GM19025 (cell line): ENCODE measurements around the gene FMO3.

ENCODE experiments used
- ATAC-seq: cut with Tn5 transposase; IDR thresholded peaks from one replicate; pipeline ENCODE4 v1.9.1; 2021; ENCODE audit warnings: mild to moderate bottlenecking, low read depth, moderate library complexity; ENCODE audit not compliant: unreplicated experiment

The FMO3 gene

DNA sequence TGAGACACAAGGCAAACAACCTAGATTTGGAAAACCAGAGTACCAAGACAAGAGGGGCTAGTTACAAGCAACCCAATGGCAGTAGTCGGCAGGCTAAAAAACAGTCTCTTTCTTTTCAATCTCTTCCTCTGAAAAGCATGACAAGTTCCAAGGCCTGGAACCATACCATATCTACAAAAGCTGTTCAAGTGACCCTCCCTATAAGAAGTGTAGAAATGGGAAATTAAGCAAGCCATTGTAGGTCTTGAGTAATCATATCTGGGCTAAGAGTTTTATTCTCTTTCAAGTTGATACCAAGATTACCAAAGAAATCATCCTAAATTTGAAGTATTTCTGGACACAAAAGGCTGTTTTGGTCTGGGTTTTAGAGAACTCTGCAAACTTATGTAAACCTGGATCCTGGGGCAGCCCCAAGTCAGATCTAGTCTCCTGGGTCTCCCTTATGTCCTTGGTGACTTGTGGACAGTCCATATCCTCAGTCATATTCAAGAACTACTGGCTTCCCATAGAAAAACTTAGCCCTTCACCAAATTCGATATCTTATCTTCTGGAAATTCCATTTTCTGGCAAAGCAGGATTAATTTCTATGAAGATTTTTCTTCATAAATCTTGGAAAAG, 24.7 kb downstream of the FMO3 start:
- ATAC-seq, result no peak

DNA sequence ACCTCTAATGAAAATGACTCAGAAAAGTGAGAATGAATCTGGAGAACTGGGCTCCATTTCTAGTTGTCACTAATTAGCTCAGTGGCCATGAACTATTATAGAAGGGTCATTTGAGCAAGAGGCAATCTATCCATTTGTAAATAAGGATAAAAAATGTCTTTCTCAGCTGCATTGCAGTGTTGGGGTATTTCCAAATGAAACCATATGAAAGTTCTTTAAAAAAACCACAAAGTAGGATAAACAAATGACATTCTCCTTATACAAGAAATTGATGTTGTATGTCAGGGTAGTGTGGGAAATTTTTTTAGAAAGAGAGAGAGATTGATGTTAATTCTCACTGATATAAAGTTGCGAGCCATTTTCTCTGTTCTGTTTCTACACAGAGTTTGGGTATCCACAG, 26.0 kb downstream of the FMO3 start:
- no peak for ATAC-seq

DNA sequence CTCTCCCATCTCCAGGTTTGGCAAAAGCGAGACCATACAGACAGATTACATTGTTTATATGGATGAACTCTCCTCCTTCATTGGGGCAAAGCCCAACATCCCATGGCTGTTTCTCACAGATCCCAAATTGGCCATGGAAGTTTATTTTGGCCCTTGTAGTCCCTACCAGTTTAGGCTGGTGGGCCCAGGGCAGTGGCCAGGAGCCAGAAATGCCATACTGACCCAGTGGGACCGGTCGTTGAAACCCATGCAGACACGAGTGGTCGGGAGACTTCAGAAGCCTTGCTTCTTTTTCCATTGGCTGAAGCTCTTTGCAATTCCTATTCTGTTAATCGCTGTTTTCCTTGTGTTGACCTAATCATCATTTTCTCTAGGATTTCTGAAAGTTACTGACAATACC, 26.4 kb downstream of the FMO3 start:
- no peak for ATAC-seq

DNA sequence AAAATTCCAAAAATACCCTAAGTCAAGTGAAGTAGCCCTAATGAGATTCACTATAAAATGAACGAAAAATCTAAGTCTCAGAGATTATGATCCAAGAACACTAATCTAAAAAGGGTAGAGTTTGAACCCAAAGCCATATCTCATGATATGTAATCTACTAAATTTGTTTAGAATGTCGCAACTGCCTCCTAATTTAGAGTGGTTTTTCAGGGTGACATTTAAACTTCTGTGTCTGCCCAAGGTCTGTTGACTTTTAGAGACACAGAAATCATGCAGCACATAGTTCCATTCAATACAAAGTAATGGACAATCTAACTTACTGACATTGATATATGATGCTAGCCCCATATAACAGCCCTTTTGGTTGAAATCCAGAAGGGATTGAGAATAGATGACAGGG, 28.9 kb downstream of the FMO3 start:
- ATAC-seq, result no peak

DNA sequence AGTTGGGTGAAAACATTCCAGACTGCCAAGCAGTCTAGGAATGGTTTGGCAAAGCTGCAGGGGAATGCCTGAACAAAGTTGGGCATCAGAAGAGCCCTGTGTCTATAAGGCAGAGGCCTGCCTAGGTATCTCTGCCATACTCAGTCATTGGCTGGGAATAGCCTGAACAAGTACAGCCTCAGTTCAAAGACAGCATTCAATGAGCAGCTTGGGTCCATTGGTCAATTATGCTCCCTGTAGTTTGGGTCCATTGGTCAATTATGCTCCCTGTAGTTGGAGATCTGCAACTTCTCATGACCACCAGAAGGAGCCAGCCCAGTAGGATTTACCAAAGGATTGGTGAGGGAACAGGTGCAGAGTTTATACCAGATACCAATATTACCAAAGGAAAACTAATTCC, 31.6 kb downstream of the FMO3 start:
- no peak for ATAC-seq

DNA sequence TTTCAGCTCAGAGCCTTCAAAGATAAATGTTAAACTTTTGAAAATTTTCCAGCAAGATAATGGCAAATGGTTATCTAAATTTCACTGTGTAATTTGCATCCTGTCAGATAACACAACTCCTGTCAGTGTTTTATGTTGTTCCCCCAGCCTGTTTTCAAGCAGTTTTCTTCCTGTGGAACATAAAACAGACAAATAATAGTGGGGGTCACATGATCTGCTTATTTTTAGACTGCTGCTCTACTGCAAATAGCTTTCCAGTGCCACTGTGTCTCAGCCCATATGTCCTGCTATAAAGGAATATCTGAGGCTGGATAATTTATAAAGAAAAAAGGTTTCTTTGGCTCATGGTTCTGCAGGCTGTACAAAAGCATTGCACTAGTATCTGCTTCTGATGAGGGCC, 32.2 kb downstream of the FMO3 start:
- ATAC-seq, result no peak

DNA sequence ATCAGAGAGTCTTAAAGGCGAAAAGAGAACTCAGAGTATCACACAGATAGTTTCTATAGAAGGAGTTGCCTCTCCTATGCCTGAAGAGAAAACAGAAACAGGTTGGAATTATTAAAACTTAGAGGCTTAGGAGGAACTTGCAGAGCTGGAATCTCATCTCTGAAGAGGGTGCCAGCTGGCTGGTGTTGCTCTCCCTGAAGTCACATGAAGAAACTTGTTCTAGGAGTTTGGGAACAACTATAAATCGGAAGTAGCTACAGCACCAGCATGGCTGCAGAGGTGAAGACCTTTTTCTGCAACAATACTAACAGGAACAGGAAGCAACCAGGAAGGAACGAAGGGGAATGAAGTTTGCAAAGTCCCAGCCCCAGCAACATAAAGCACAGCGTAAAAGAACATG, 35.8 kb downstream of the FMO3 start:
- ATAC-seq, result no peak

DNA sequence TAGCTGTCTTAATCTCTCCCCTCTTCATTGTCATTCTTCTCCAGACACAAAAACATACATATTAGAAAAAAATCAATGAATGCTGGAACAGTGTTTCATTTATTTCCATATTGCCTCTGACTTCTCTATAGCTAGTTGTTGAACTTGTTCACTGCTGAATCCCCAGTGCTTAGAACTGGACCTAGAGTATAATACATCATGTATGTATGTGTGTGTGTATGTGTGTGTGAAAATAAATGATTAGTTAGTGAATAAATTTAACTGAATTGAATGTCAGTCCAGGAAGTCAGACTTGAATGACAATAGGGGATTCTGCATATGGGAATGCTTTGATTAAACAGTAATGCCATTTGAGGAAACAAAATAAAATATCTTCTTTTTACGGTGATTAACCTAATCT, 36.4 kb downstream of the FMO3 start:
- ATAC-seq, result no peak

DNA sequence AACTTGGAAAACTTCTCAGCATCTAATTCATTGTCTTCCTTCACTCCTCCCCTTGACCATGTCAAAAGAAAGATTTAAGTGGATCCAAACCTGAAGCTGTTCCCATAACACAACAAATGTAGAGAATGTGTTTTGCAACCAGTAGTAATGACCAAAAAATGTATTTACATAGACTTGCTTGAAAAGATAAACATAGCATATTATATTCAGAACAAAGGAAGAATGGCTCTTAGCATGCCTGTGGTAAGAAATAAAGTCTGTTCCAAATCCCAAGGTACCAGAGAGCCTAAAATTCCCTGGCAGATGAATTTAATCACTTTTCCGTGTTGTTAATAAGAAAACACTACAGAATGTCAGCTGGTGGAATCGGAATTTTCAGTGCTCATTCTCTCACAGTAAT, 36.8 kb downstream of the FMO3 start:
- ATAC-seq, result no peak

DNA sequence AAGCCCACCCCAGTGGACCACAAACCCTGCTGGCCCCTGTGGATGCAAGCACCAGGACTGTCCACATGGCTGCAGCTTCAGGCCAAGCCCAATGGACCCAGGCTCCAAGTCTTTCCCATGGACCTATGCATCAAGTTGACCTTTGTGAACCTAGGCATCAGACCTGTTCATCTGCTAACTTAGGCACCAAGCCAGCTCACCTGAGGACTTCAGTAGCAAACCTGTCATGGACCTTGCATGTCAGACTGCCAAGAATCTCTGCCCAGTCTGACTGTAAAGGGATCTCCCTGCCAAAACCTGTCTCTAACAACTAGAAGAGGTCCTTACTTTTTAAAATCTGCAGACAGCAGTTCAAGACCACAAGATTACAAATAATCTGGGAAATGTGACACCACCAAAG, 37.8 kb downstream of the FMO3 start:
- no peak for ATAC-seq

DNA sequence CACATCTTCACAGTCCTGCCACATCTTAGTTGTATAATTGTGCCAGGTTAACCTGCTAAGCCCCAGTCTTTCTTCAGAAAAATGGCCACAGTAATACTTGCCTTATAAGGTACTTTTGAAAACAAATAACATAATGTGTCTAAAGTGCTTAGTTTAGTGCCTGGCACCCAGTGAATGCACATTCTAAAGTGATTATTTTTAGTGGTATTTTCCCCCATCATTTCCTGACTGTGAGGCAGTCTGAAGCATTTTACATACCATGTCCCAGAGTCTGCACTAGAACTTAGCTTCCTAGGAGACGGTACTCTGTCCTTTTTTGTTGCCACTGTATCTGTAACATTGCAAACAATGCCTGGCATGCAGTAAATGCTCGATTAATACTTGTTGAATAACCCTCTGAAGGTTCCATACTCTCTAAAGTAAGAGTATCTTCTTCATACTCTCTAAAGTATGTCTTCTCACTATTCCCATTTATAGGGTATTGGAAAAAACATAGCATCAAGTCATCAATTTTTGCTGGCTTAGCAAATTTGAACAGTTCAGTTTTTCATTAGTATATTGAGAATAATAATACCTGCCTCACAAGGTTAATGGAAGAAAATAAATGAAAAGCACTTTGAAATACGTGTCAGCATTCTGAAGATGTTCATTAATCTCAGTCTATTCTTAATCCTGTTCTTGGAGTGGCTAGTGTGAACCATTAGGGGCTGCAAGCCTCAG, 43.7 kb downstream of the FMO3 start:
- no peak for ATAC-seq

DNA sequence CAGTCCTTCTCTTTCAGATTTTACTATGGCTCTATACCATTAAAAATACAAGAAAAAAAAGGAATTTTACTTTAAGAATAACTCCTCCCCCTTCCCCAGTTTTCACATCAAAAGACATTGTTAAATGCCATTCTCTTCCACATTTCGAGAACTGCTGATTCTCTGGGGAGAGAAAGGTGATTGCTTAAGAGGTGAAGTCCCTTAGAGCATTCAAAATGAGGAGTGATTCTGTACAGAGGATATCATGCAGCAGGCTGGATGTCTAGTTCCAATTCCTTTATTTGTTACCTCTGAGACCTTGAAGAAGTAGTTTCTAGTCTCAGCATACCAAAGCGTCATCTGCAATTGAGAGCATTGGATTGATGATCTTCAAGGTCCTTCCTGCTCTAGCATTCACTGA, 46.9 kb downstream of the FMO3 start:
- ATAC-seq, result no peak

DNA sequence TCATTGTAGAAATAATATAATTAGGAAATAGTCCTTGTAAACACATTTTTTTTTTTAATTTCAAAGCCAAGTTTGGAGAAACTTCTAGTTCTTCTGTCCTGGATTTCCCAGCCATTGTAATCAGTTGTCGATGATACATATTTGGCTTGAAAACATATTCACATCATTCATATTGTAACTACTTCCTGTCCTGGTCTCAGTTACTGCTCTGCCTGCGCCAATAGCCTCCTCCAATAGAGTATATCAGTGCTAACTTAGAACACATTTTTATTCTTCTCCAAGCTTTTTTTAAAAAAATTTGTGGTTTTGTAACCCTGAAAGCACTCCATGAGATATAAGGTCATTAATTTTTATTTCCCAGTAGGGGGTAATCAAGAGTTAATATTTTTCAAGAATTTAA, 48.3 kb downstream of the FMO3 start:
- ATAC-seq, result no peak

DNA sequence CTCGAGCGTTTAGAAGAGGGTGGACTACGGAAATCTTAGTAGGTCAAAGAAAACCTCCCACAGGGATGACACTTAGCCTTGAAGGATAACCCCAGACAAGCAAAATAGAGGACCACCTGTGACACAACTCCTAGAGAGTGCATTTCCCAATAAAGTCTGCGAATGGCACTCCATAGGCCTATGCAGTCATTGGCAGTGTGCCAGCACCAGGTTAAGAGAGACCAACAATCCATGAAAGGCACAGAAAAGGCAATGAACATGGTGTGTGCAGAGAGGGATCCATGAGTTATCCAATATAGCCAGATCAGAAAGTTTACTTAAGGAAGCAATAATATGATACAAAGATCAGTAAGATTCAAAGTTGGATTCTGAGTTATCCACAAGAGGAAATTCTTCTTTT, 49.2 kb downstream of the FMO3 start:
- no peak for ATAC-seq

DNA sequence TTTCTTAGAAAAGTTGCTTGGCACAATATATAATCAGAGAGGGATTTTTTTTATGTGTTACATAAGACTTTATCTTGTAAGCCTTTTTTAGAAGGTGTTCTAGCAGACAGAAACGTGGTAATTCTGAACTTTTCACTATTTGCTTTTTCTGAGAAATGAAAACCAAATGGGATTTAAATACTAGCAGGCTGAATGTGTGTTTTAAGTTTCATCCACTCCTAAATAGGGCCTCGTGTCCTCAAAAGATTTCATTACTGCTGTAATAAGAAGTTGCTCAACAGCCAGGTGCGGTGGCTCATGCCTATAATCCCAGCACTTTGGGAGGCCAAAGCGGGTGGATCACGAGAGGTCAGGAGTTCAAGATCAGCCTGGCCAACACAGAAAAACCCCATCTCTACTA, 49.7 kb downstream of the FMO3 start:
- ATAC-seq, result no peak

DNA sequence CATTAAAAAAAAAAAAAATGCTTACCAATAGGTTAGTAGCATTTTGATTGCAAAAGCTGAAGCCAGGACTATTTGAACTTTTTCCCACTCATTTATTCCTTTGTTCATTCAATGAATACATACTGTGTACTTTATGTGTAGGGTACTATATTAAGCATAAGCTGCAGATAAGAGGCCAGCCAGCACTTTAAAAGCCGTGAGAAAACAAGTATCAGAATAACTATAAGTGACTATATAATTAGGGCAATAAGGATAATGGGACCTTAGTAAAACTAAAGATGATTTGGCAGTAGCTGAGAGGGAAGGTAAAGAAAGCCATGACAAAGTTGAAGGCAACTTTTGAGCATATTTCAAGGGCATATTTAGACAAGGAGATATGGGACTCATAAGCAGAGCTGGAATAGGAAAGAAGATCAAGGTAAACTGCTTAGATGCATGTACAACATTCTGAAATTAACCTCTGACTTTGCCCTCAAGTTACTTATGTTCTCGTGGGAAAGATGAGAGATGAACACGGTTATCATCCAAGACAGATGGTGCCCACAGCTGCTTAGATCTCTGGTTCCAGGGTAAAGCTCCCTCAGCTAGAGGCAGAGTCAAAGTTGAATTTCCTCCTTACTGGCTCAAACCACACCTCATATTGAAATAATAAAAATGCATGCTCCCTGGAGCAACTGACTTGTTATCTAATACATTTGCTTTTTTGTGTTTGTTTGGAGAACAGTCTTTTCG, 50.4 kb downstream of the FMO3 start:
- ATAC-seq, result no peak

DNA sequence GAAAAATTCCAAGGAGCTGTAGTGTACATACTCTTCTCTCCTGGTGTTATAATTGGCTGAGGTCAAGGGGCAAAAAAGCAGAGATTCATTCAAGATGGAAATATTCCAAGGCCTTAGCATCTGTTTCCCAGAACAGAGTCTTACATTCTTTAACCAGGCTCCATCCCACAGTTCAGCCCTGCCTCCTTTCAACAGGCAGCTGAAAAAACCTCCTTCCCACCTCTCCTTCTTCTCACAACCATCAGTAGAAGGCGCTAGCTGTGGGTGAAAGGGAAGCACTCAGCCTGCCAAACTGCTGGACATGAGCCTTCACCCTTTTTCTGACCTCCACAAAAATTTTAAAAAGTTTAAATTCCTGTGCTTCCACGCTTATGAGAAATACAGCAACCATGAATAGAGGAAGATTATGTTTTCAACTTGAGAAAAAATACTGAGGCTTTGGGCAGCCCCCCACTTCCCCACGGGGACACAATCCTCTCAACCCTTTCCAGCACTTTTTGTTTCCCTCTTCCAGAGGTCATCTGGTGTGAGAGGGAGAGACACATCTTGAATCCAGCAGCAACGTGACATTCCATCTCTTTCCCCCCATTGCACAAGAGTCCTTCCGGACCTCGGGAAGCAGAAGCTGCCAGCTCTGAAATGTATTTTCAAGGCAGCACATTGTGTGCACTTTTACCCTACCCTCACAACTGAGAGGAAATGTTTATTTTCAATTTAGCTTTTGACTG, 51.1 kb downstream of the FMO3 start:
- no peak for ATAC-seq

DNA sequence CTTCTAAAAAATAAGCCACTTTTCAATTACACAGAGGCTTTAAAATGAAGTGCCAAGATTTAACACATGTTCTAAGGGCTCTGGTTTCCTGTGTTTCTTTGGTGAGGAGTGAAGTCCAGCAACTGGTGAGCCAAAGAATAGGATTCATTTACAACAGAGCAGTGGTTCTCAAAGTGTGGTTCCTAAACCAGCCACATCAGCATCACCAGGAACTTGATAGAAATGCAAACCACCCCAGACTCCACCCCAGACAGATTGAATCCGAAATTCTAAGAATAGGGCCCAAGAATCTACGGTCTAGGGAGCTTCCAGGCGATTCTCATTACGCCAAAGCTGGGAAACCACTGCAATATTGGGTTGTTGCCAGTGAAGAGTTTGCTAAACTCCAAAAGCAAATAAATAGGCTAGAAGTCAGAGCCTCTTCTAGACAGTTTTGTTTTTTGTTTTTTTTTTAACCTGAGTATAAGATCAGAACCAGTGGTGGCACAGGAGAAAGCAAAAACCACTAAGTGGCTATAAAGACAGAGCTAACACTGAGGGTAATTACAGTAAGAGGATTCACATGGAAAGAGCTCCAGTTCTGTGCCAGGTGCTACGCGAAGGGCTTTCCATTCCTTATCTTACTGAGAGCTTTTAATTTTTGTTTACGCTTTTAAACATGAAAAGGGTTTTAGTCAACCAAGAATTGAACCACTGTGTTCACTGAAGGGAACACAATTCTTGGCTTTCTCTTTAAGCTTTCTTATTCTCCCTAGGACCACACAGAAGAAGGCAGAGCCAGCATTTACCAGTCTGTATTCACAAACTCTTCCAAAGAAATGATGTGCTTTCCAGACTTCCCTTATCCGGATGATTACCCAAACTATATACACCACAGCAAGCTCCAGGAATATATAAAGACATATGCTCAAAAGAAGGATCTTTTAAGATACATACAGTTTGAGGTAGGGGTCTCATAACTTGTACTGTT, 52.0 kb downstream of the FMO3 start:
- no peak for ATAC-seq

DNA sequence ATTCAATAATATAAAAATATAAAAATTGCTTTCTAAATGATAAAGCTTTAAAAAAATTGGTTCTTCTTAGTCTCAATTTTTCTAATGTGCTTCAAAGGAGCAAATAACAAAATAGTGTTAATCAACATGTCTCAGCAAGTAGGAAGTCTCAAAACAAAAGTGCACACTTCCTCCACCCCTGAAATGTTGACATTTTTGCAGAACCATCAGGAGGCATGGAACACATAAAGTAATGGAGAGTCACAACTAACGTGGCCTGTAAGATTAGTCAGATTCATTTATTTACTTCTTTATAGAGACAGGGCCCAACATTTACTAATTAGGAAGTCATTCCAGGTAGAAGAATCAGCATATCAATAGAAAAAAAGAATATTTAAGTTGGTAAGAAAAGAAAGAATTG, 59.5 kb downstream of the FMO3 start:
- no peak for ATAC-seq

DNA sequence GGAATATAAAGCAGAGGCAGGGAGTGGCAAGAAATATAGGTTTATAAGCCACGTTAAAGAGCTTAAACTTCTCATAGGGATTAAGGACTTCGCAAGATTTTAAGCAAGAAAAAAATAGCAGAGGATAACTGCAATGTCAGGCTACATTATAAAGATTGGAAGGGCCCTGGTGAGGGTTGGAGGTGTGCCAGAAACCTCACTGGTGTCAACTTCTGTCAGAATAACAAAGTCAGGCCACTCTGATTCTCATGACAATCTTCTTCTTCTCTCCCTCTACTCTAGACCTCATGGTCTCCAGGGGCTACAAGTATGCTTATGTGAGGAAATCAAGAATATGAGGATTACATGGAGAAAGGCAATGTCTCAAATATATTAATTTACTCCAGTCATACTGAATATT, 61.8 kb downstream of the FMO3 start:
- no peak for ATAC-seq
